GM12864 (cell line): ENCODE results near the gene PPY.
"Not testable (repeated sequence)": the region's sequence is repeated elsewhere in the genome, so short reads cannot be mapped to it uniquely, and the experiment has no call there.

ENCODE experiments used
- DNase-seq: peaks from one replicate; pipeline ENCODE4 v3.0.0-alpha.2; 2011; ENCODE audit warnings: low read depth
- H3K4me3 ChIP-seq: 2 replicates; pipeline ENCODE4 v1.5.1; 2011; ENCODE audit warnings: mild to moderate bottlenecking, low read depth, low read length, control low read depth
- TF ChIP-seq, protein P1 (sequence below): IDR thresholded peaks from 2 replicates; pipeline ENCODE4 v1.5.1; 2011; ENCODE audit warnings: low read depth, mild to moderate bottlenecking, moderate library complexity, low read length, control low read depth, inconsistent platforms; ENCODE audit errors: missing control alignments

PPY gene

DNA sequence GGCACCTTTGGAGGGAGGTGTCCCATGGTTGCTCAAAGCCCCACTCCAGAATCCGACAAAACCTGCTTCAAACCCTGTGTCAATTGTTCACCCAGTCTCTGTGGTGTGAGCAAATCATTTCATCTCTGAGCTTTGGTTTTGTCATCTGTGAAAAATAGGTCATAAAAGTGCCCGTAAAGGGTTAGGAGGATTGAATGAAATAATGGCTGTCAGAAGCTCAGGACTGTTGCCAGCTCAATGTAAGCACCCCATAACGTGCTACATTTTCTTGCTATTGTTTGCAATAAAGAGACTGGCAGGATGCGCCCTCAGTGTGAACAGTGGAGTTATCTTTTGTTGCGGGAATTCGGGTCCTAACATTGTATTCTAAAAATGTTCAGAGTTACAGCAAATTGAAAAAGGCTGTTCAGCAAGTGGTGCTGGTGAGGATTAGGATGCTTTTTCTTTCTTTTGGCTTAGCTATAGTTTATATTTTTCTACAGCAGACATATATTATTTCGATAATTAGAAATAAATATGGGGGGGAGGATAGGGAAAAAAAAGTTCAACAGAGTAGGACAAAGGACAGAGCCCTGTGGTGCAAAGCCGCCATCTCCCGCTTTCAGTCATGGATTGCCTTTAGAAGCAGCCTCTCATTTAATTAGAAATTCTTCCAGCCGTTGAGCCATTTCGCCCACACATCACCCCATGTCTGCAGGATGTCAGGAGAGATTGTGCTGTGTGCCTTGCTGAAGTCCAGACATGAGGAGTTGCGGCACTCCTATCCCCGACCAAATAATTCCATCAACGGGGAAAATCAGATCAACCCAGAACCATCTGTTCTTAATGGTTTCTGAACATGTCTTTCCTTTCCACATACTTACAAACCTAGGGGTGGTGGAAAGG lies 32.3 kb upstream of the PPY start:
- TF ChIP-seq, protein P1, sequence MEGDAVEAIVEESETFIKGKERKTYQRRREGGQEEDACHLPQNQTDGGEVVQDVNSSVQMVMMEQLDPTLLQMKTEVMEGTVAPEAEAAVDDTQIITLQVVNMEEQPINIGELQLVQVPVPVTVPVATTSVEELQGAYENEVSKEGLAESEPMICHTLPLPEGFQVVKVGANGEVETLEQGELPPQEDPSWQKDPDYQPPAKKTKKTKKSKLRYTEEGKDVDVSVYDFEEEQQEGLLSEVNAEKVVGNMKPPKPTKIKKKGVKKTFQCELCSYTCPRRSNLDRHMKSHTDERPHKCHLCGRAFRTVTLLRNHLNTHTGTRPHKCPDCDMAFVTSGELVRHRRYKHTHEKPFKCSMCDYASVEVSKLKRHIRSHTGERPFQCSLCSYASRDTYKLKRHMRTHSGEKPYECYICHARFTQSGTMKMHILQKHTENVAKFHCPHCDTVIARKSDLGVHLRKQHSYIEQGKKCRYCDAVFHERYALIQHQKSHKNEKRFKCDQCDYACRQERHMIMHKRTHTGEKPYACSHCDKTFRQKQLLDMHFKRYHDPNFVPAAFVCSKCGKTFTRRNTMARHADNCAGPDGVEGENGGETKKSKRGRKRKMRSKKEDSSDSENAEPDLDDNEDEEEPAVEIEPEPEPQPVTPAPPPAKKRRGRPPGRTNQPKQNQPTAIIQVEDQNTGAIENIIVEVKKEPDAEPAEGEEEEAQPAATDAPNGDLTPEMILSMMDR = no peak
- no peak overlapping the region for H3K4me3 ChIP-seq
- no peak for DNase-seq

DNA sequence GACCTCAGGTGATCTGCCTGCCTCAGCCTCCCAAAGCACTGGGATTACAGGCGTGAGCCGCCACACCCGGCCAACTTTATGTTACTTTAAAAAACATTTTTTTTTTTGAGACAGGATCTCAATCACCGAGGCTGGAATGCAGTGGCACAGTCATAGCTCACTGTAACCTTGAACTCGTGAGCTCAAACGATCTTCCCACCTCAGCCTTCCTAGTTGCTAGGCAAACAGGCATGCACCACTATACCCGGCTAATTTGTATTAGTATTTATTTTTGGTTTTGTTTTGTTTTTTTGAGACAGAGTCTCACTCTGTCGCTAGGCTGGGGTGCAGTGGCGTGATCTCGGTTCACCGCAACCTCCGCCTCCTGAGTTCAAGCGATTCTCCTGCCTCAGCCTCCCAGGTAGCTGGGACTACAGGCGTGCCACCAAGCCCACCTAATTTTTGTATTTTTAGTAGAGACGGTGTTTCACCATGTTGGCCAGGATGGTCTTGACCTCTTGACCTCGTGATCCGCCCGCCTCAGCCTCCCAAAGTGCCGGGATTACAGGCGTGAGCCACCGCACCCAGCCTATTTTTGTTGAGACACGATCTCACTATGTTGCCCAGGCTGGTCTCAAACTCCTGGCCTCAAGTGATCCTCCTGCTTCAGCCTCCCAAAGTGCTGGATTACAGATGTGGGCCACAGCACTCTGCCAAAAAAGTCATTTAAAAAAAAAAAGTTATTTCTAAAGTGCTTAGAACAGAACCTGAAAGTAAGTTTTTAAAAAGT lies 30.4 kb upstream of the PPY start:
- H3K4me3 ChIP-seq, DNase-seq: not testable (repeated sequence)

DNA sequence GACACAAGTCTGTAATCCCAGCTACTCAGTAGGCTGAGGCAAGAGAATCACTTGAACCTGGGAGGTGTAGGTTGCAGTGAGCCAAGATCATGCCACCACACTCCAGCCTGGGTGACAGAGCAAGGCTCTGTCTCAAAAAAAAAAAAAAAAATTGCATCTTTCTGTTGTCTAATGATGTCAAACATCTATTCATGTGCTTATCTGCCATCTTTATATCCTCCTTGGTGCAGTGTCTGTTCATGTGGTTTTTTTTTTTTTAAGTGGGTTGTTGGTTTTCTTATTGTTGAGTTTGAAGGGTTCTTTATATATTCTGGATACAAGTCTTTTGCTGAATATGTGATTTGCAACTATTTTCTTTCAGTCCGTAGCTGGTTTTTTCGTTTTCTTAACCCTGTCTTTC lies 29.2 kb upstream of the PPY start:
- DNase-seq, H3K4me3 ChIP-seq: not testable (repeated sequence)

DNA sequence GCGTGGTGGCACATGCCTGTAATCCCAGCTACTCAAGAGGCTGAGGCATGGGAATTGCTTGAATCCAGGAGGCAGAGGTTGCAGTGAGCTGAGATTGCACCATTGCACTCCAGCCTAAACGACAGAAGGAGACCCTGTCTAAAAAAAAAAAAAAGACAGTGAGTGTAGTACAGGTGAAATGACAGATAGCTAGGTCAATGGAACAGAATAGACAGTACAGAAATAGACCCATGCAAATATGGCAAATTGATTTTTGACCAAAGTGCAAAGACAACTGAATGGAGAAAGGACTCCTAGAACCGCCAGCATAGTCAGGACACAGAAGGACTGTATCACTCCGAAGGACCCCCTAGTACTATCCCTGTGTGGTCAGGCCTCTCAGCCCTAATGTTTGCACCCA lies 28.1 kb upstream of the PPY start:
- no peak overlapping the region for H3K4me3 ChIP-seq
- no peak for DNase-seq
- TF ChIP-seq, protein P1 = no peak

DNA sequence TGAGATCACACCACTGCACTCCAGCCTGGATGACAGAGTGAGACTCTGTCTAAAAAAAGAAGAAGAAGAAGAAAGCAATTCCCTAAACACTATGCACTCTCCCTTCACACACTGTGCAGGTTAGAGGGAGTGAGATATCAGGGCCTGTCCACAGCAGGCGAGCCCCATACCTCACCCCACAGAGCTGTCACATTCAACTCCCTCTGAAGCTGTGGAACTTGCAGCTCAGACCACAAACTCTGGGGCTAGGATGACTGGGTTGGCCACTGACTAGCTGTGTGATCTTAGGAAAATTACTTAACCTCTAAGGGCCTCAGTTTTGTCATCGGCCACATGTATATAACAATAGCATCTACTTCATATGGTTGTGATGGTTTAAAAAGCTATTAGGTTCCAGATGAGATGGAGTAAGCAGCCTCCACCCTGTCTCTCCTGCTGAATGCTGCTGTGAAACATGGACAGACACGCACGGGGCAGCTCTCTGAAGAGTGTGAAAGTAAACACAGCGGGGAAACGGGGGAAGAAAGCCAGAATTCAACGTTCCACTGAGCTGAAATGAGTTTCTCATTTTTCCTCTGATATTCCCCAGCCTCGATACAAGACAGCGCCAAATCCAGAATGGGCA lies 25.1 kb upstream of the PPY start:
- H3K4me3 ChIP-seq = no peak overlapping the region
- TF ChIP-seq, protein P1 = no peak
- DNase-seq = no peak

DNA sequence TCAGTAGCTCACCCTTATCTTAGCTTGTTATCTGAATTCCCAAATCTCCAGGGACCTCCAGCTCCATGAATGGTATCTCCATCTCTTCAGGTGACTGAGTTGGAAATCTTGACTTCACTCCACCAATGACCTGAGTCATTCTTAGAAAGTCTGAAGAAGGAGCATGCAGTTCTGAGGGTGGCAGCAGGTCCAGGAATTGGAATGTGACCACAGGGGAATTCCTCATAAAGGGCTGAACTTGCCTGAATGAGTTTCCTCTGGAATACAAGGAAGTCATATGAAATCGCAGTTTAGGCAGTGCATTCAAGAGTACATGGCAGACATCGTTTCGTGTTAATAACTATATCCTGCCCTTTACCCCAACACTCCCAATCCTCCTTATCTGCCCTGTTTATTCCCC lies 24.0 kb upstream of the PPY start:
- DNase-seq = no peak
- TF ChIP-seq, protein P1 = no peak

DNA sequence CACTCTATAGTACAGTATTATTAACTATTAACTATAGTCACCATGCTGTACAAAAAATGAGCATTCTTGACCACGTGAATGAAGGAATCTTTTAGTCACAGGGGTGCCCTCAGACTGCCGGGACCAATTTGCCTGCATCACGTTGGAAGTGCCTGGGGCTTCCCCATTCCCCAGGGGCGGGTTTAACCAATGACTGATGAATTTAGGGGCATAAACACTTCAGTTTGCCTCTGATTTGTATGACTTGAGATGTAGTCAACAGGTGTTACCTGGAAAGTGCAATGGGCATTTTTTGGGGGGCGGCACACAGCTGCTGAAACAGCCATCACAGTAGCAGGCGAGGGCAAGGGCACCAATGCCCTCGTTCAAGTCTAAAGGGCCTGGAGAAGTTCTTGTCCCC lies 20.2 kb upstream of the PPY start:
- H3K4me3 ChIP-seq = no peak overlapping the region
- no peak for DNase-seq
- TF ChIP-seq, protein P1 = no peak

More for the DNA sequence above, 24.0 kb upstream of the PPY start:
- H3K4me3 ChIP-seq = no peak overlapping the region
